GM18526 (cell line): ENCODE measurements around the gene MRPL39.

Experiments used
- POLR2A ChIP-seq: IDR thresholded peaks from 3 replicates; pipeline ENCODE4 v1.6.1; 2011; ENCODE audit not compliant: insufficient read length; ENCODE audit errors: extremely low read depth

MRPL39 gene

GRCh38 chr21:25607151-25608043, at the start of gene MRPL39:
MRPL39 (minus strand) TSS chr21:25607481; CDS start chr21:25607475, 6 bp downstream.
- peak; percentile 88 for TF ChIP-seq POLR2A

GRCh38 chr21:25656412-25656811, 49.1 kb upstream of the MRPL39 start:
- no peak for TF ChIP-seq POLR2A

- no peak for TF ChIP-seq POLR2A
These were observed 41.9 kb upstream of the MRPL39 start for GRCh38 chr21:25649146-25649545.

GRCh38 chr21:25647647-25648046, 40.4 kb upstream of the MRPL39 start:
- no peak for TF ChIP-seq POLR2A

- TF ChIP-seq POLR2A, result no peak
These were observed 39.2 kb upstream of the MRPL39 start for GRCh38 chr21:25646474-25646873.

- TF ChIP-seq POLR2A, result no peak
These were observed 36.2 kb upstream of the MRPL39 start for GRCh38 chr21:25643486-25643885.

GRCh38 chr21:25640943-25641292, 33.6 kb upstream of the MRPL39 start:
- no peak for TF ChIP-seq POLR2A

GRCh38 chr21:25640202-25640942, 33.1 kb upstream of the MRPL39 start:
- no peak for TF ChIP-seq POLR2A

- no peak for TF ChIP-seq POLR2A
These were observed 32.4 kb upstream of the MRPL39 start for GRCh38 chr21:25639551-25640201.

GRCh38 chr21:25638660-25639550, 31.6 kb upstream of the MRPL39 start, which contains the start of gene JAM2:
JAM2 (plus strand) TSS chr21:25639258; CDS start chr21:25639822, 564 bp downstream.
- no peak for TF ChIP-seq POLR2A

GRCh38 chr21:25637851-25638659, 30.8 kb upstream of the MRPL39 start:
- TF ChIP-seq POLR2A, result no peak

GRCh38 chr21:25636727-25637126, 29.4 kb upstream of the MRPL39 start:
- TF ChIP-seq POLR2A, result no peak

- TF ChIP-seq POLR2A, result no peak
These were observed 28.0 kb upstream of the MRPL39 start for GRCh38 chr21:25635310-25635709.

GRCh38 chr21:25632296-25632695, 25.0 kb upstream of the MRPL39 start:
- no peak for TF ChIP-seq POLR2A
